Stomach smooth muscle (tissue), 2 donors: ENCODE measurements around the gene EWSR1.

Experiments used
- H3K27ac ChIP-seq: one replicate; pipeline ENCODE4 v1.7.0; 2013; ENCODE audit warnings: mild to moderate bottlenecking, low read length, inconsistent platforms
- H3K27me3 ChIP-seq, 2 donors: one replicate each; pipeline ENCODE4 v1.7.0; 2013; ENCODE audit warnings: low read length in 2 of 2; ENCODE audit not compliant: insufficient read depth in 2 of 2, control insufficient read depth in 1 of 2
- H3K36me3 ChIP-seq, 2 donors: one replicate each; pipeline ENCODE4 v1.7.0; 2013; ENCODE audit warnings: low read length in 2 of 2; ENCODE audit not compliant: control insufficient read depth in 2 of 2, insufficient read depth in 2 of 2
- H3K4me1 ChIP-seq: one replicate; pipeline ENCODE4 v1.7.0; 2013; ENCODE audit warnings: low read length; ENCODE audit not compliant: control insufficient read depth, insufficient read depth
- H3K4me3 ChIP-seq, 2 donors: one replicate each; pipeline ENCODE4 v1.7.0; 2013; ENCODE audit warnings: low read length in 2 of 2
- H3K9ac ChIP-seq, 2 donors: one replicate each; pipeline ENCODE4 v1.7.0; 2013; ENCODE audit warnings: low read length in 2 of 2, mild to moderate bottlenecking in 1 of 2
- H3K9me3 ChIP-seq, 2 donors: one replicate each; pipeline ENCODE4 v1.7.0; 2013; ENCODE audit warnings: low read length in 2 of 2; ENCODE audit not compliant: control insufficient read depth in 2 of 2
- donor health status: healthy.
- donor health status: Pancreatic carcinoma.

Gene EWSR1

DNA sequence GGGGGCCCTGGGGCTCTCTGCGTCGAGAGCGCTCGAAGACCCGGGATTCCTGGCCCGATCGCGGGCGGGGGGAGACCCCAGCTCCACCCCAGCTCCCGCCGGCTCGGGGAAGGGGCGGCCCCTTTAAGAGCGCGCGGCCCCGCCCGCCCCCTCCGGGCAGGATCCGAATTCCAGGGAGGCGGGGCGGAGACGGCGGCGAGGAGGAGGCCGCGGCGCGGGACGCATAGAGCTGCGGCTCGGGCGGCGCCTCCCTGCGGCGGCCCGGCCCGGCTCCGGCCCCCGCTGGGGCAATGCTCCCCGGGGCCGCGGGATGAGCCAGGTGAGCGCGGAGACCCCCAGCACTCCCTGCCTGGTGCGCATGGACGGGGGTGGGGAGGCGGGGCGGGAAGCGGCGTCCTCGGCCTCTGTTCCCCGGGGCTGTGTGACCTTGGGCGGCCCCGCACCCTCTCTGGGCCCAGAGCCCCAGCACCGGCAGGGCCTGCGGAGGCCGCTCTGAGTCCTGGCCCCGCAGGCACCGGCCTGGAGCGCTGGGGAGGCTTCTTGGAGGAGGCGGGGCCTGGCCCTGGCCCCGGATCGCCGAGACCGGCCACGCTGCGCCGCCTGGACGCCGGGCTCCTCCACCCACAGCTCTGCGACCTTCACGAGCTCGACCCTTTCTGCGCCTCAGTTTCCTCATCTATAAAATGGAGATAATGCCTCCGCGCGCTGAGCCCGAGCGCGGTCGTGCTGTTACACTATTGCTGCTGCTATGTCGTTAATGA, 38.9 kb downstream of the EWSR1 start:
- Histone ChIP-seq H3K9ac (peak overlapping the region; percentile 73 to 78), H3K9me3 (no peaks in the 10 kb centered on the region), H3K4me1 (peaks cover 70% of the 10 kb centered on the region), H3K27ac (peak overlapping the region; percentile 62), H3K27me3 (no peaks in the 10 kb centered on the region), H3K36me3 (no peaks in the 10 kb centered on the region), H3K4me3 (peak overlapping the region; percentile 87 to 93)

DNA sequence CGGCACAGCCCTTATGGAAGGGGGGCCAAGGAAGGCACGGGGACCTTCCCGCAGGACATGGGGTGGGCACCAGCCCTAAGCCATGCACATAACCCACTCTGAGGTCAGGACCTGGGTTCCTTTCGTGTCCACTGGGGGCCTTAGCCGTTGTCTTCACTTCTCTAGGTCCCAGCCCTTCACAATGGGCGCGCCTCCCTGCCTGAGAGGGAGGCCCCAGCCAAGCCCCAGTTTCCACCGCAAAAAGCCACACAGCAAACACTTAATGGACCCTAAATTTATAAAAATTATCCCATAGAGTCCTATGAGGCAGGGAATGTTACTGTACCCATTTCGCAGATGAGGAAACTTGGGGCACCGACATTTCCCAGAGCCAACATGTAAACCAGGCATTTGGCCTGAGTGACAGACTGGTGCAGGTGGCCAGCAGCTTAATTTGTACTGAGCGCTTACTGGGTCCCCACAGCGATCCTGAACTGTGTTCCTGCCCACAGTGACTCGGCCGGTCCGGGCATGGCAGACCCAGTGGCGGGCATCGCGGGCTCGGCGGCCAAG, 39.6 kb downstream of the EWSR1 start:
- H3K4me1 ChIP-seq, result peaks cover 65% of the 10 kb centered on the region
- peak overlapping the region; percentile 62 for H3K27ac ChIP-seq
- H3K9ac ChIP-seq, result peak overlapping the region; percentile 73 to 78
- peak overlapping the region; percentile 87 to 93 for H3K4me3 ChIP-seq
- no peaks in the 10 kb centered on the region for H3K36me3 ChIP-seq
- H3K27me3 ChIP-seq, result no peaks in the 10 kb centered on the region
- H3K9me3 ChIP-seq, result no peaks in the 10 kb centered on the region

DNA sequence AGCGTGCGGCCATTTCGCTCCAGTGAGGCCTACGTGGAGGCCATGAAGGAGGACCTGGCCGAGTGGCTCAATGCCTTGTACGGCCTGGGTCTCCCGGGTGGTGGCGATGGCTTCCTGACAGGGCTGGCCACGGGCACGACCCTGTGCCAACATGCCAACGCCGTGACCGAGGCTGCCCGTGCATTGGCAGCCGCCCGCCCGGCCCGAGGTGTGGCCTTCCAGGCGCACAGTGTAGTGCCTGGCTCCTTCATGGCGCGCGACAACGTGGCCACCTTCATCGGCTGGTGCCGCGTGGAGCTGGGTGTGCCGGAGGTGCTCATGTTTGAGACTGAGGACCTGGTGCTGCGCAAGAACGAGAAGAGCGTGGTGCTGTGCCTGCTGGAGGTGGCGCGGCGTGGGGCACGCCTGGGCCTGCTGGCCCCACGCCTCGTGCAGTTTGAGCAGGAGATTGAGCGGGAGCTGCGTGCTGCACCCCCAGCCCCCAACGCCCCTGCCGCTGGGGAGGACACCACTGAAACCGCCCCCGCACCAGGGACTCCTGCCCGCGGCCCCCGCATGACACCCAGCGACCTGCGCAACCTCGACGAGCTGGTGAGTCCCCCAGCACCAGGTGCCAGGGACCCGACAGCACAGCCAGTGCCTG, 40.2 kb downstream of the EWSR1 start:
- Histone ChIP-seq H3K9me3 (no peaks in the 10 kb centered on the region), H3K36me3 (no peaks in the 10 kb centered on the region), H3K27me3 (peaks cover 0 to 2% of the 10 kb centered on the region in 2 donors), H3K27ac (peak overlapping the region; percentile 62), H3K9ac (no peak overlapping the region), H3K4me1 (peaks cover 63% of the 10 kb centered on the region), H3K4me3 (peak overlapping the region; percentile 87 to 93)

DNA sequence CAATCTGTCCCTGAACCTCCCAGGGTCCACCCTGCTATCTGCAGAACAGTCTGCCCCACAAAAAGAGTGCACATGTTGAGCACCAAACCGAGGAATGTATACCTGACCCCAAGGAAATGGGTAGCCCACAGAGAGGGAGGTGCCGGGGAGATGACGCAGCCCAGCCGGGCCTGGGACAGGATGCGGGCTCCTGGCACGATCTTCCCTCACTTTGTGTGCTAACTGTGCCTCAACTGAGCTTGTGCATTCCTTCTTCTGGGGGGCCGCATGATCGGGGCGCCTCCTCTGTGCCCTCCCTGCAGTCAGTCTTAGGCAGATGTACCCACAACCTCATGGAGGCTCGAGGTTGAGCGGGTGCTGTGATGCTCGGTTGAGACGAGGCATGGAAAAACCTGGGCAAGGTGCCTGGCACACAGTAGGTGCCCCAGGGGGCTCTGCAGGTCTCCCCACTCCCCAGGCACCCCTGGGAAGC, 40.8 kb downstream of the EWSR1 start:
- peak overlapping the region; percentile 25 to 87 for H3K4me3 ChIP-seq
- peak overlapping the region in 1 of 2 donors; percentile 21 for H3K9ac ChIP-seq
- H3K4me1 ChIP-seq, result peaks cover 65% of the 10 kb centered on the region
- peaks cover 3 to 7% of the 10 kb centered on the region in 2 donors for H3K27me3 ChIP-seq
- no peaks in the 10 kb centered on the region for H3K9me3 ChIP-seq
- no peaks in the 10 kb centered on the region for H3K36me3 ChIP-seq
- H3K27ac ChIP-seq, result peak overlapping the region; percentile 62

DNA sequence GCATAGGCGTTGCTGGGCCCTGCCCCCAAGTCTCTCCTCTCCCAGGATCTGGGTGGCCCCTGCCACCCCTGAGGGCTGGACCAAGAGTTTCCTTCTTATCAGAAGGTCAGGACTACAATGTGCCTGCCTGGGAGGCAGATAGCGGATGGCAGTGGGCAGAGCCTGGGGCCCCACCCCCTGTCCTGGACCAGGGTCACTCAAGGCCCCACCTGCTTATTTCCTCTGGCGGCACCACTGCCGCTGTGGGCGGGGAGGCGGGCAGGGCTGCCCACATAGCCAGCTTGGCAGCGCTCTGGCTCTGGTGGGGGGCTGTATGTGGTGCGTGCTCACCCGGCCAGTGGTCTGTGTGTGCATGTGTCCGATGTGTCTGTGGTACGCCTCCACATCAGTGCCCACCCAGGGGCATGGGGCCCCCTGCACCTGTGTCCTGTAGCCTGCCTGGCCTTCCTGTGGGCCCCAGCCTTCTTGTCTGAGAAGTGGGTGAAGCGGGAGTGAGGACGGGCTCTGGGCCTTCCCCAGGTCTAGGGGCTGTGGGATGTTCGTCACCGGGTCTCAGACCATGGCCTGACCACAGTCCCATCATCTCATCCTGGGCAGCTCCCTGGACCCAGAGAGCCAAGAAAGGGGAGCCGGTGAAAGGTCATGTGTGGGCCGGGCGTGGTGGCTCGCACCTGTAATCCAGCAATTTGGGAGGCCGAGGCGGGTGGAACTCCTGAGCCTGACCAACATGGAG, 41.4 kb downstream of the EWSR1 start:
- peaks cover 72% of the 10 kb centered on the region for H3K4me1 ChIP-seq
- H3K27ac ChIP-seq, result peak overlapping the region; percentile 62
- H3K36me3 ChIP-seq, result no peaks in the 10 kb centered on the region
- H3K4me3 ChIP-seq, result peak overlapping the region in 1 of 2 donors; percentile 87
- peak overlapping the region in 1 of 2 donors; percentile 36 for H3K9ac ChIP-seq
- H3K27me3 ChIP-seq, result peaks cover 10 to 14% of the 10 kb centered on the region in 2 donors
- no peaks in the 10 kb centered on the region for H3K9me3 ChIP-seq

DNA sequence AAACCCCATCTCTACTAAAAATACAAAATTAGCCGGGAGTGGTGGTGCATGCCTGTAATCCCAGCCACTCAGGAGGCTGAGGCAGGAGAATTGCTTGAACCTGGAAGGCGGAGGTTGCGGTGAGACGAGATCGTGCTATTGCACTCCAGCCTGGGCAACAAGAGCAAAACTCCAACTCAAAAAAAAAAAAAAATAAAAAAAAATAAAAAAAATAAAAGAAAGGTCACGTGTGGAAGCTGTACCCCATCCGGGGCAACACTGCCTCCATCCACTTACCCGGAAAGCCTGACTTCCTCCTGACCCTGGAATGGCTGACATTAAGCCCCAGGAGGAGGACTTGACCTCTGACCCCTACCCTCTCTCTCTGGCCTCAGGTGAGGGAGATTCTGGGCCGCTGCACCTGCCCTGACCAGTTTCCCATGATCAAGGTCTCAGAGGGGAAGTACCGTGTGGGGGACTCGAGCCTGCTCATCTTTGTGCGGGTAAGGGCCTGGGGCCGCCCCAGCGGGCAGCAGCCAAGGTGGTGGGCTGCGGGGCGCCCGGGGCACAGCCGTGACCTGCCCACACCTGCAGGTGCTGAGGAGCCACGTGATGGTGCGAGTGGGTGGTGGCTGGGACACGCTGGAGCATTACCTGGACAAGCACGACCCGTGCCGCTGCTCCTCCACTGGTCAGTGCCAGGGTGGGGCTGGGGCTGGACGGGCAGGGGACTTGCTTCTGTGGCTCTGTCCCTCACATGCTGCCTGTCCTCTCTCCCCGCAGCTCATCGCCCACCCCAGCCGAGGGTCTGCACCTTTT, 42.2 kb downstream of the EWSR1 start:
- Histone ChIP-seq H3K9ac (no peak overlapping the region), H3K36me3 (no peaks in the 10 kb centered on the region), H3K4me1 (peaks cover 79% of the 10 kb centered on the region), H3K9me3 (no peaks in the 10 kb centered on the region), H3K27me3 (peaks cover 13 to 22% of the 10 kb centered on the region in 2 donors), H3K27ac (peak overlapping the region; percentile 62), H3K4me3 (peak overlapping the region in 1 of 2 donors; percentile 35)

DNA sequence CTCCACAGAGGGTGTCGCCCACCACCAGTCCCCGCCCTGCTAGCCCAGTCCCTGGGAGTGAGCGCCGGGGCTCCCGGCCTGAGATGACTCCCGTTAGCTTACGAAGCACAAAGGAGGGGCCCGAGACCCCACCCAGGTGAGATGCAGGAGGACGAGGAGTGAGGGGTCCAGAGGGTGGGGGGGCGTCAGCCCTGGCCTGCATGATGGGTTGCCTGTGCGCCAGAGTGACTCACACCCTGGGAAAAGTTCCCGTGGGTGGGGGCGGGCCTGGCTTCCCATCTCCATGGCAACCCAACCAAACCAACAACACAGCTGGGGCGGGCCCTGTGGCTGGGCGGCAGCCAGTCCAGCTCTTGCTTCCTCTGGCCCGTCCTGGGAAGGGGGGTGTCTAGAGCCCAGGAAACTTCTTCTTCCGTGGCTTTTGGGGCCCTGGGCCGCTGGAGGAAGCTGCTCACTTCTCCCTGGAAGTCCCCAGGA, 42.8 kb downstream of the EWSR1 start:
- Histone ChIP-seq H3K27ac (peak overlapping the region; percentile 62), H3K9me3 (no peaks in the 10 kb centered on the region), H3K4me3 (peak overlapping the region in 1 of 2 donors; percentile 63), H3K9ac (peak overlapping the region; percentile 36 to 44), H3K4me1 (peaks cover 83% of the 10 kb centered on the region), H3K27me3 (peaks cover 14 to 25% of the 10 kb centered on the region in 2 donors), H3K36me3 (no peaks in the 10 kb centered on the region)

DNA sequence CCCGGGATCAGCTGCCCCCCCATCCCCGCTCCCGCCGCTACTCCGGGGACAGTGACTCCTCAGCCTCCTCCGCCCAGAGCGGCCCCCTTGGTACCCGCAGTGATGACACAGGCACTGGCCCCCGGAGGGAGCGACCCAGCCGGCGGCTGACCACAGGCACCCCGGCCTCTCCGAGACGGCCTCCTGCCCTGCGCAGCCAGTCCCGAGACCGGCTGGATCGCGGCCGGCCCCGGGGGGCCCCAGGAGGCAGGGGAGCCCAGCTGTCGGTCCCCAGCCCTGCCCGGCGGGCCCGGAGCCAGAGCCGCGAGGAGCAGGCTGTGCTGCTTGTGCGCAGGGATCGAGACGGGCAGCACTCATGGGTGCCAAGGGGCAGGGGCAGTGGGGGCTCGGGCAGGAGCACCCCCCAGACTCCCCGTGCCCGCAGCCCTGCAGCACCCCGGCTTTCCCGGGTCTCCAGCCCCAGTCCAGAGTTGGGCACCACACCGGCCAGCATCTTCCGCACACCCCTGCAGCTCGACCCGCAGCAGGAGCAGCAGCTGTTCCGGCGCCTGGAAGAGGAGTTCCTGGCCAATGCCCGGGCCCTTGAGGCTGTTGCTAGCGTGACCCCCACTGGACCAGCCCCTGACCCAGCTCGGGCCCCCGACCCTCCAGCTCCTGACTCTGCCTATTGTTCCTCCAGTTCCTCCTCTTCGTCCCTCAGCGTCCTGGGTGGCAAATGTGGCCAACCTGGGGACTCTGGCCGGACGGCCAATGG, 43.6 kb downstream of the EWSR1 start:
- H3K36me3 ChIP-seq, result no peaks in the 10 kb centered on the region
- peak overlapping the region; percentile 62 for H3K27ac ChIP-seq
- peak overlapping the region; percentile 36 to 44 for H3K9ac ChIP-seq
- H3K9me3 ChIP-seq, result no peaks in the 10 kb centered on the region
- peaks cover 20 to 32% of the 10 kb centered on the region in 2 donors for H3K27me3 ChIP-seq
- peaks cover 78% of the 10 kb centered on the region for H3K4me1 ChIP-seq
- H3K4me3 ChIP-seq, result peak overlapping the region in 1 of 2 donors; percentile 63

DNA sequence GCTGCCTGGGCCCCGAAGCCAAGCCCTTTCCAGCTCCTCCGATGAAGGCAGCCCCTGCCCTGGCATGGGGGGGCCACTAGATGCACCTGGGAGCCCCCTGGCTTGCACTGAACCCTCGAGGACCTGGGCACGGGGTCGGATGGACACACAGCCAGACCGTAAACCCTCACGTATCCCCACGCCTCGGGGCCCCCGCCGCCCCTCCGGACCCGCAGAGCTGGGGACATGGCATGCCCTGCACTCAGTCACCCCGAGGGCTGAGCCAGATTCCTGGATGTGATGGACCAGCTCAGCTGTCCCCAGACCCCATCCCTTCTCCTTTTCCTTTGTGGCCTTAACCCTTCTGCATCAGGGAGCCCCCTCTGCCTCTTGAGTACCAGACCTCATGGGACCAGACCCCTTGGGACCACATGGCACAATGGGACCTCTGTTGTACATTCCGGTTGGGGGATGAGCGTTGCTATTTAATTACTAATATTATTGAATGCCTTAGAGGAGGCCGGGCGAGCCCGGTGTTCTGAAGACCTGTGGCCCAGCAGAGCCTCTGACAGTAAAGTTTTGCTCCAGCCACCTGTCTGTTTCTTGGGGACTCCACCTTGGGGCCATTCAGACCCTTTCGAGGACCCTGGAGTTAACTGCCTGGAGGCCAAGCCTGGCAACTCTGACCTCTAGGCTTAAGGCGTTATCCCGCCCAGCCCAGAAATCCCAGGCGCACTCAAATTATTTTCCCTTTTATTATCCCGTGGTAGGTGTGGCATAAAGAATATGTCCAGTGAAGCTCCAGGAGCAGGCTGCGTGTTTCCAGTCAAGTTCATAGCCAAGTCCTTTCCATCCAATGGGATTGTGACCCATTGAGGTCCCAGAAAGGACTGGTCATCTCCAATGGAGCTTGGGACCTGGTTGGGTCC, 44.4 kb downstream of the EWSR1 start:
- no peak overlapping the region for H3K27ac ChIP-seq
- peaks cover 20 to 32% of the 10 kb centered on the region in 2 donors for H3K27me3 ChIP-seq
- no peak overlapping the region for H3K9ac ChIP-seq
- peaks cover 75% of the 10 kb centered on the region for H3K4me1 ChIP-seq
- H3K36me3 ChIP-seq, result no peaks in the 10 kb centered on the region
- H3K4me3 ChIP-seq, result no peak overlapping the region
- H3K9me3 ChIP-seq, result no peaks in the 10 kb centered on the region
